Measurements from ENCODE around the gene CD58.

Gene CD58

DNA sequence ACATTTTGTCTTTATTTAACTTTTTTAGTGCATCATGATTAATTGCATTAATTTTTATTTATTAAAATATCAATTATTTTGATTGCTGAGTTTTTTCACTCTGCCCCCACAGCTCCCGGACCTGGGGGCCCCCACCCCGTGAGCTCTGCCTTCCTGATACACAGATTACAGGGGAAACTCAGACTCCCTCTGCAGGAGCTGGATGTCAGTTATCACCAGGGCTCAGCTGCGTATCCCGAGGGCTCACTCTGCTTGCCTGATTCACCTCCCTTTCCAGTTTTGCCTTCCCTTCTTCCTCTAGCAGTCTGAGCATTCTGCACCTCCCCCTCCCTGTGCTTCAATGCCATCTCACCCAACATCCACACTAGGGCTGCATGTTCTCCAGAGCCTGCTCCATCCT, 99.6 kb downstream of the CD58 start:
- DNase-seq (ENCODE audit: low read depth in 2 of 2) = no peak

GRCh38 chr1:116470671-116471070, 100.2 kb downstream of the CD58 start:
- DNase-seq (ENCODE audit: low read depth in 2 of 2) = no peak

DNA sequence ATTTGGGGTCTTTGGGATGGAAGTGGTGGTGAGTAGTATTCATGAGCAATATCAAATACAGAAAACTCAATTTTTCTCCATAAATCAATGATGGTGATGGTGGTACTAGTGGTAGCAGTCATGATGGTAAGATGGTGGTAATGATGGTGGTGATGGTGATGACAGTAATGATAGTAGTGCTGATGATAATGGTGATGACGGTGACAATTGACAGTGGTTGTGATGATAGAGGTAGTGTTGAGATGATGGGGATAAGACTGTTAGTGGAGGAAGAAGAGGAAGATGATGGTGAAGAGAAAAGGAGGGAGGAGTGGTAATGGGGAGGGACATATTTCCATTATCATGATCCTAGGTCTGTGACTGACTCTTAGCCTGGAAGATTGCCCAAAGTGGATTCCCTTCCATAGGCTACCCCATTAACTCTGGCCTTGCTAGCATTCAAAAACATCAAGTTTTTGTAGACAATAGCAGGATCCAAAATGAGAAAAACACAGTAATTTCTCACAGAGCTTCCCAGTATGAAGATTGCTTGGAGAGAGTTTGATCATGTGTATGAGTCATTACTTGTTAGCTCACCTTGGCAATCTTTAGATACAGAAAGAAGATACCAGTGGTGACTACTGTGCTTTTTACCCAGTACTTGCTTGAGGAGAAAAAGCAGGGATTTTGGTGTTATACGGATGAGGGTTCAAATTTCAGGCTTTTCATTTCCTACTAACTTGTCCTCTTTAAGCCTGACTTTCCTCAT, 103.8 kb downstream of the CD58 start:
- no peak for DNase-seq (ENCODE audit: low read depth in 2 of 2)

- no peak for DNase-seq (ENCODE audit: low read depth in 2 of 2)
Measured at GRCh38 chr1:116465845-116466685, 104.8 kb downstream of the CD58 start.

DNA sequence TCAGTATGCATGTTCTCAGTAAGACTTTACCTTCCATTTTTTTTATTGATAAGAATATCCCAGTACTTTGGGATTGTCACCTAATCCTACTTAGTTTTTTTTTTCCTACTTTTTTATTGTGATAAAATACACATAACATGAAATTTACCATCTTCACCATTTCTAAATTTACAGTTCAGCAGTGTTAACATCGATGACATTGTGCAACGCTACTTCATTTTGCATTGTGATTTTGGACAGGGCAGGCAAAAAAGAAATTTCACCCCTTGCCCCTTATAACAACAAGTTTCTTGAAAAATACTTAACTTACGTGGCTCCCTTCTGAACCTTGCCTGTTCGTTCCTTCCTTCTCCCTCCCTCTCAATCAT, 105.4 kb downstream of the CD58 start:
- no peak for DNase-seq (ENCODE audit: low read depth in 2 of 2)
